ENCODE results near the gene CCDC191.

The CCDC191 gene

GRCh38 chr3:113947372-113948014 lies 108.8 kb downstream of the CCDC191 start, which contains the start of gene ZDHHC23:
Gene ZDHHC23 (plus strand): TSS chr3:113948013. CDS start chr3:113948803, 790 bp downstream.
- H3K36me3 ChIP-seq (ENCODE audit: control insufficient read depth, insufficient read depth, low read length), result no peaks in the 10 kb centered on the region
- no peaks in the 10 kb centered on the region for H3K27me3 ChIP-seq (ENCODE audit: control insufficient read depth, insufficient read depth, low read length)
- H3K4me3 ChIP-seq (ENCODE audit: low read length), result peak within 1 kb of the TSS; percentile 90
- no peak within 1 kb of the TSS for H3K27ac ChIP-seq (ENCODE audit: low read depth, low read length)
- peak within 1 kb of the TSS; percentile 36 for H3K9ac ChIP-seq (ENCODE audit: low read length)
- no peaks in the 10 kb centered on the region for H3K4me1 ChIP-seq (ENCODE audit: control insufficient read depth, insufficient read depth, low read length)

GRCh38 chr3:113946831-113947230 lies 109.5 kb downstream of the CCDC191 start:
- H3K27ac ChIP-seq (ENCODE audit: low read depth, low read length), result no peak overlapping the region
- no peak overlapping the region for H3K4me3 ChIP-seq (ENCODE audit: low read length)
- H3K9ac ChIP-seq (ENCODE audit: low read length), result no peak overlapping the region
- no peaks in the 10 kb centered on the region for H3K4me1 ChIP-seq (ENCODE audit: control insufficient read depth, insufficient read depth, low read length)
- H3K36me3 ChIP-seq (ENCODE audit: control insufficient read depth, insufficient read depth, low read length), result no peaks in the 10 kb centered on the region
- no peaks in the 10 kb centered on the region for H3K27me3 ChIP-seq (ENCODE audit: control insufficient read depth, insufficient read depth, low read length)

DNA sequence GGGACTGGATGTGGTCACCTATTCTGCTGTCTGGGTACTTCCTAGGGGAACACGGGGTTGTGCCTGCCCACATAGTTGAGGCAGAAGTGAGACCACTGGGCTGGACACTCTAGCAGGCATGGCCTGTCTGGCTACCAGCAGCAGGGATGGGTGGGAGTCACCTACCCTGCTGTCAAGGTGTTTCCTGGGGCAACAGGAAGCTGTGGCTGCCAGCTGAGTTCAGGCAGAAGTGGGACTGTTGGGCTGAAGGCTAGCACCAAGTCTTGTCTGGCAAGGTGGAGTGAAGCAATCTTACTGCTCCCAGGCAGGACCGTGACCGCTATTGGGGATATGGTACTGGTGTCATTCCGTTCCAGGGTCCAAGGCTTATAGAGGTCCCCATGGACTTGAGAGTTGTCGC lies 128.8 kb downstream of the CCDC191 start:
- no peaks in the 10 kb centered on the region for H3K36me3 ChIP-seq (ENCODE audit: control insufficient read depth, insufficient read depth, low read length)
- H3K9ac ChIP-seq (ENCODE audit: low read length), result no peak overlapping the region
- H3K4me1 ChIP-seq (ENCODE audit: control insufficient read depth, insufficient read depth, low read length), result no peaks in the 10 kb centered on the region
- no peak overlapping the region for H3K4me3 ChIP-seq (ENCODE audit: low read length)
- H3K27ac ChIP-seq (ENCODE audit: low read depth, low read length), result no peak overlapping the region
- H3K27me3 ChIP-seq (ENCODE audit: control insufficient read depth, insufficient read depth, low read length), result no peaks in the 10 kb centered on the region

GRCh38 chr3:113914646-113915045 lies 141.7 kb downstream of the CCDC191 start:
- Histone ChIP-seq H3K27me3 (ENCODE audit: control insufficient read depth, insufficient read depth, low read length) (no peaks in the 10 kb centered on the region), H3K27ac (ENCODE audit: low read depth, low read length) (no peak overlapping the region), H3K4me3 (ENCODE audit: low read length) (no peak overlapping the region), H3K36me3 (ENCODE audit: control insufficient read depth, insufficient read depth, low read length) (no peaks in the 10 kb centered on the region), H3K4me1 (ENCODE audit: control insufficient read depth, insufficient read depth, low read length) (no peaks in the 10 kb centered on the region), H3K9ac (ENCODE audit: low read length) (no peak overlapping the region)

Measured in rectal smooth muscle tissue (tissue), 1 donor.